ENCODE data around the gene MORC3.

GRCh38 chr21:36424592-36424991 lies 104.6 kb downstream of the MORC3 start:
- TF ChIP-seq CTCF (IDR thresholded peaks at IDR 0.05) (no peak), POLR2AphosphoS5 (IDR thresholded peaks at IDR 0.05) (no peak), POLR2A (IDR thresholded peaks at IDR 0.05) (no peak)

Data from sigmoid colon (tissue), 4 donors.